ENCODE measurements around the gene TTLL10.

TTLL10 gene

GRCh38 chr1:1183833-1184775 is 10.4 kb downstream of the TTLL10 start:
- no peak overlapping the region for H3K4me2 ChIP-seq (ENCODE audit: low read depth, low read length, poor library complexity, severe bottlenecking)
- no peaks in the 10 kb centered on the region for H3F3A ChIP-seq (ENCODE audit: insufficient read depth)
- no peak overlapping the region for H3K27ac ChIP-seq (ENCODE audit: low read depth, low read length)
- H3K4me3 ChIP-seq (ENCODE audit: insufficient read depth, low read length, poor library complexity, severe bottlenecking), result no peak overlapping the region
- TF ChIP-seq, protein P1, sequence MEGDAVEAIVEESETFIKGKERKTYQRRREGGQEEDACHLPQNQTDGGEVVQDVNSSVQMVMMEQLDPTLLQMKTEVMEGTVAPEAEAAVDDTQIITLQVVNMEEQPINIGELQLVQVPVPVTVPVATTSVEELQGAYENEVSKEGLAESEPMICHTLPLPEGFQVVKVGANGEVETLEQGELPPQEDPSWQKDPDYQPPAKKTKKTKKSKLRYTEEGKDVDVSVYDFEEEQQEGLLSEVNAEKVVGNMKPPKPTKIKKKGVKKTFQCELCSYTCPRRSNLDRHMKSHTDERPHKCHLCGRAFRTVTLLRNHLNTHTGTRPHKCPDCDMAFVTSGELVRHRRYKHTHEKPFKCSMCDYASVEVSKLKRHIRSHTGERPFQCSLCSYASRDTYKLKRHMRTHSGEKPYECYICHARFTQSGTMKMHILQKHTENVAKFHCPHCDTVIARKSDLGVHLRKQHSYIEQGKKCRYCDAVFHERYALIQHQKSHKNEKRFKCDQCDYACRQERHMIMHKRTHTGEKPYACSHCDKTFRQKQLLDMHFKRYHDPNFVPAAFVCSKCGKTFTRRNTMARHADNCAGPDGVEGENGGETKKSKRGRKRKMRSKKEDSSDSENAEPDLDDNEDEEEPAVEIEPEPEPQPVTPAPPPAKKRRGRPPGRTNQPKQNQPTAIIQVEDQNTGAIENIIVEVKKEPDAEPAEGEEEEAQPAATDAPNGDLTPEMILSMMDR (IDR thresholded peaks at IDR 0.05; ENCODE audit: insufficient read depth, low read length, poor library complexity, severe bottlenecking), result no peak
- TF ChIP-seq EZH2phosphoT487 (conservative IDR thresholded peaks at IDR 0.05; ENCODE audit: low read length), result no peak
- H3K9ac ChIP-seq (ENCODE audit: low read length), result no peak overlapping the region
- no peaks in the 10 kb centered on the region for H3K9me3 ChIP-seq (ENCODE audit: insufficient read depth, low read length)
- H3K9me2 ChIP-seq (replicated peaks; ENCODE audit: insufficient read depth, low read length), result no peaks in the 10 kb centered on the region
- no peaks in the 10 kb centered on the region for H4K20me1 ChIP-seq (ENCODE audit: low read depth, low read length)
- H3K27me3 ChIP-seq (ENCODE audit: low read length), result no peaks in the 10 kb centered on the region
- H2AFZ ChIP-seq (ENCODE audit: low read depth, low read length, severe bottlenecking), result no peak overlapping the region
- no peaks in the 10 kb centered on the region for H3K79me2 ChIP-seq (ENCODE audit: insufficient read depth, low read length)
- no peaks in the 10 kb centered on the region for H3K36me3 ChIP-seq (ENCODE audit: low read length)

- H2AFZ ChIP-seq (ENCODE audit: low read depth, low read length, severe bottlenecking), result no peak overlapping the region
Measured at GRCh38 chr1:1185101-1185765, 11.6 kb downstream of the TTLL10 start.

GRCh38 chr1:1187938-1188337 is 14.3 kb downstream of the TTLL10 start:
- H3K27ac ChIP-seq (ENCODE audit: low read depth, low read length), result no peak overlapping the region
- no peak for TF ChIP-seq EZH2phosphoT487 (conservative IDR thresholded peaks at IDR 0.05; ENCODE audit: low read length)
- TF ChIP-seq, protein P1 (IDR thresholded peaks at IDR 0.05; ENCODE audit: insufficient read depth, low read length, poor library complexity, severe bottlenecking), result no peak
- no peak overlapping the region for H2AFZ ChIP-seq (ENCODE audit: low read depth, low read length, severe bottlenecking)
- no peaks in the 10 kb centered on the region for H4K20me1 ChIP-seq (ENCODE audit: low read depth, low read length)
- no peaks in the 10 kb centered on the region for H3K9me3 ChIP-seq (ENCODE audit: insufficient read depth, low read length)
- no peak overlapping the region for H3K4me3 ChIP-seq (ENCODE audit: insufficient read depth, low read length, poor library complexity, severe bottlenecking)
- H3K9ac ChIP-seq (ENCODE audit: low read length), result no peak overlapping the region
- no peaks in the 10 kb centered on the region for H3K9me2 ChIP-seq (replicated peaks; ENCODE audit: insufficient read depth, low read length)
- H3K36me3 ChIP-seq (ENCODE audit: low read length), result no peaks in the 10 kb centered on the region
- H3K4me2 ChIP-seq (ENCODE audit: low read depth, low read length, poor library complexity, severe bottlenecking), result no peak overlapping the region
- no peaks in the 10 kb centered on the region for H3F3A ChIP-seq (ENCODE audit: insufficient read depth)
- no peaks in the 10 kb centered on the region for H3K79me2 ChIP-seq (ENCODE audit: insufficient read depth, low read length)
- H3K27me3 ChIP-seq (ENCODE audit: low read length), result no peaks in the 10 kb centered on the region

More at GRCh38 chr1:1185101-1185765, 11.6 kb downstream of the TTLL10 start:
- Histone ChIP-seq H3K4me2 (ENCODE audit: low read depth, low read length, poor library complexity, severe bottlenecking) (no peak overlapping the region), H3K9me3 (ENCODE audit: insufficient read depth, low read length) (no peaks in the 10 kb centered on the region), H3K36me3 (ENCODE audit: low read length) (no peaks in the 10 kb centered on the region), H4K20me1 (ENCODE audit: low read depth, low read length) (no peaks in the 10 kb centered on the region), H3F3A (ENCODE audit: insufficient read depth) (no peaks in the 10 kb centered on the region), H3K27ac (ENCODE audit: low read depth, low read length) (no peak overlapping the region), H3K9me2 (replicated peaks; ENCODE audit: insufficient read depth, low read length) (no peaks in the 10 kb centered on the region), H3K79me2 (ENCODE audit: insufficient read depth, low read length) (no peaks in the 10 kb centered on the region), H3K4me3 (ENCODE audit: insufficient read depth, low read length, poor library complexity, severe bottlenecking) (no peak overlapping the region), H3K27me3 (ENCODE audit: low read length) (no peaks in the 10 kb centered on the region), H3K9ac (ENCODE audit: low read length) (no peak overlapping the region)
- TF ChIP-seq, protein P1 (IDR thresholded peaks at IDR 0.05; ENCODE audit: insufficient read depth, low read length, poor library complexity, severe bottlenecking), result no peak
- TF ChIP-seq EZH2phosphoT487 (conservative IDR thresholded peaks at IDR 0.05; ENCODE audit: low read length), result no peak
